Parathyroid adenoma (tissue), 2 donors: ENCODE measurements around the gene CMYA5.
"Not testable (repeated sequence)": the region's sequence is repeated elsewhere in the genome, so short reads cannot be mapped to it uniquely, and the experiment has no call there.

ENCODE experiments used
- H2AFZ ChIP-seq: fragments of 300-600 bp; sonication (generic); one replicate; pipeline ENCODE4 v1.7.0; 2017; ENCODE audit warnings: antibody characterized with exemption, mild to moderate bottlenecking
- H3K27ac ChIP-seq: fragments of 300-600 bp; sonication (generic); one replicate; pipeline ENCODE4 v1.7.0; 2017
- H3K27me3 ChIP-seq: fragments of 300-600 bp; sonication (generic); one replicate; pipeline ENCODE4 v1.7.0; 2017; ENCODE audit warnings: low read length; ENCODE audit not compliant: control insufficient read depth, insufficient read depth
- H3K36me3 ChIP-seq: fragments of 300-600 bp; sonication (generic); one replicate; pipeline ENCODE4 v1.7.0; 2017; ENCODE audit warnings: low read length; ENCODE audit not compliant: control insufficient read depth, insufficient read depth
- H3K4me1 ChIP-seq: fragments of 300-600 bp; sonication (generic); one replicate; pipeline ENCODE4 v1.7.0; 2017; ENCODE audit warnings: control low read depth
- H3K4me2 ChIP-seq: fragments of 300-600 bp; sonication (generic); one replicate; pipeline ENCODE4 v1.7.0; 2017; ENCODE audit warnings: low read length
- H3K4me3 ChIP-seq: fragments of 300-600 bp; sonication (generic); one replicate; pipeline ENCODE4 v1.7.0; 2017; ENCODE audit warnings: low read depth, low read length
- H3K79me2 ChIP-seq: fragments of 300-600 bp; sonication (generic); one replicate; pipeline ENCODE4 v1.7.0; 2017; ENCODE audit warnings: control low read depth
- H3K9ac ChIP-seq: fragments of 300-600 bp; sonication (generic); one replicate; pipeline ENCODE4 v1.7.0; 2017; ENCODE audit warnings: mild to moderate bottlenecking
- H3K9me3 ChIP-seq: fragments of 300-600 bp; sonication (generic); one replicate; pipeline ENCODE4 v1.7.0; 2017; ENCODE audit warnings: low read length; ENCODE audit not compliant: control insufficient read depth
- TF ChIP-seq, protein P1 (sequence below): fragments of 300-600 bp; sonication (generic); IDR thresholded peaks from one replicate; pipeline ENCODE4 v1.7.0; 2017; ENCODE audit warnings: antibody characterized with exemption, mild to moderate bottlenecking
- donor health status: primary hyperparathyroidism.

The CMYA5 gene

DNA sequence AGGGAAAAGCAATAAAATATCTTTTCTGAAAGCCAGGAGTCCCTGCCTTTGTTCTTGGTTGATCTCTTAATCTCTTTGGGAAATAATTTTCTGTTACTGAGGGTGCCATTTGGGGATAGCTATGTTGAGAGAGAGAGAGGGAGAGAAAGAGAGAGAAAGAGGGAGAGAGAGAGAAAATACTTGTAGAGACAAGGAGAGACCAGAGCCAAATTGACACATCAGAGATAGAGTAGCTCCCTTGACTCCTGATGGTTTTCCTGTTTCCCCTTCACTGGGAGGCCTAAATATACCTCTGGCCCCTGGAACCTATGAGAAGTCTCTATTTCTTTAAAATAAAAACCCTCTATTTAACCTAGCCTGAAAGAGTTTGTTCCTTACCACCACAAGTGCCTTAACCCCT, 14.9 kb downstream of the CMYA5 start:
- Histone ChIP-seq H3K4me3 (no peak overlapping the region), H3K27me3 (no peaks in the 10 kb centered on the region), H3K36me3 (no peaks in the 10 kb centered on the region), H3K4me1 (peaks cover 5% of the 10 kb centered on the region), H3K27ac (no peak overlapping the region), H3K9me3 (no peaks in the 10 kb centered on the region), H3K79me2 (peaks cover 13% of the 10 kb centered on the region), H2AFZ (no peak overlapping the region), H3K9ac (no peak overlapping the region), H3K4me2 (no peak overlapping the region)
- TF ChIP-seq, protein P1, sequence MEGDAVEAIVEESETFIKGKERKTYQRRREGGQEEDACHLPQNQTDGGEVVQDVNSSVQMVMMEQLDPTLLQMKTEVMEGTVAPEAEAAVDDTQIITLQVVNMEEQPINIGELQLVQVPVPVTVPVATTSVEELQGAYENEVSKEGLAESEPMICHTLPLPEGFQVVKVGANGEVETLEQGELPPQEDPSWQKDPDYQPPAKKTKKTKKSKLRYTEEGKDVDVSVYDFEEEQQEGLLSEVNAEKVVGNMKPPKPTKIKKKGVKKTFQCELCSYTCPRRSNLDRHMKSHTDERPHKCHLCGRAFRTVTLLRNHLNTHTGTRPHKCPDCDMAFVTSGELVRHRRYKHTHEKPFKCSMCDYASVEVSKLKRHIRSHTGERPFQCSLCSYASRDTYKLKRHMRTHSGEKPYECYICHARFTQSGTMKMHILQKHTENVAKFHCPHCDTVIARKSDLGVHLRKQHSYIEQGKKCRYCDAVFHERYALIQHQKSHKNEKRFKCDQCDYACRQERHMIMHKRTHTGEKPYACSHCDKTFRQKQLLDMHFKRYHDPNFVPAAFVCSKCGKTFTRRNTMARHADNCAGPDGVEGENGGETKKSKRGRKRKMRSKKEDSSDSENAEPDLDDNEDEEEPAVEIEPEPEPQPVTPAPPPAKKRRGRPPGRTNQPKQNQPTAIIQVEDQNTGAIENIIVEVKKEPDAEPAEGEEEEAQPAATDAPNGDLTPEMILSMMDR, result no peak

DNA sequence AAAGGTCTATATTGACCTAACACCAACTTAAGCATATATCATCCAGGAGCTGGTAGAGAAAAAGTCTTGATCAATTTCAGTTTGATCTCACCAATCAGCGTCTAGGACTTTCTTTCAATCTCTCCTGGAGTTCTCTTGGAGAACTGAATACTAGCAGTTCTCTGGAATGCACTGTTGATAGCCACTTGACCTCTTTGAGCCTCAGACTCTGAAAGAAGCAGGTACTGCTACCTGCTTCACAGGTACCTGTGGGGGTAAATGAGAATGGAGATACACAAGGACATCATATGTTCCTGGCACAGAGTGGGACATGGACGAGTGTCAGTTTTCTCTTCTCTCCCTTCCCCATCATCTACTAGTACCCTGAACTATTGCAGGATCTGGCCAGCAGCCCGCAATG, 16.0 kb downstream of the CMYA5 start:
- no peaks in the 10 kb centered on the region for H3K9me3 ChIP-seq
- peaks cover 5% of the 10 kb centered on the region for H3K4me1 ChIP-seq
- no peak overlapping the region for H3K27ac ChIP-seq
- H3K4me3 ChIP-seq, result no peak overlapping the region
- H2AFZ ChIP-seq, result no peak overlapping the region
- no peaks in the 10 kb centered on the region for H3K27me3 ChIP-seq
- H3K9ac ChIP-seq, result no peak overlapping the region
- H3K79me2 ChIP-seq, result peaks cover 7% of the 10 kb centered on the region
- no peaks in the 10 kb centered on the region for H3K36me3 ChIP-seq
- H3K4me2 ChIP-seq, result no peak overlapping the region
- TF ChIP-seq, protein P1, result no peak

DNA sequence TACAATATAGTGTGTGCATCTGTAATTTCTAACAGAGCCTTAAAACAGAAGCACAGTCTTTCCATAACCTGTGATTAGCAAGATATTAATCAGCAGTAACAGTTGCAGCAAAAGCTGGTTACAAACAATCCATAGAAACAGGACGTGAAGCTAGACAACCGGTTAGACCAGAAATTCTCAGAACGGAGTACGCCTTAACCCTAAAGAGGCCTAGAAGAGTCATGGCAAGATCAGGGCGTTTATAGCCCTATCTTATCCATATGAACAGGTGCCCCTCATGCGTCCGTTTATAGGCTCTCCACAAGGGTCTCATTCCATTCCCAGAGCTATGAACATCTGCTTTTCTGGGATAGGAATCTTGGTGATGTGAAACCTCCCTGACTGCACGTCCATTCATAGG, 16.7 kb downstream of the CMYA5 start:
- H2AFZ ChIP-seq, H3K79me2 ChIP-seq: not testable (repeated sequence)

DNA sequence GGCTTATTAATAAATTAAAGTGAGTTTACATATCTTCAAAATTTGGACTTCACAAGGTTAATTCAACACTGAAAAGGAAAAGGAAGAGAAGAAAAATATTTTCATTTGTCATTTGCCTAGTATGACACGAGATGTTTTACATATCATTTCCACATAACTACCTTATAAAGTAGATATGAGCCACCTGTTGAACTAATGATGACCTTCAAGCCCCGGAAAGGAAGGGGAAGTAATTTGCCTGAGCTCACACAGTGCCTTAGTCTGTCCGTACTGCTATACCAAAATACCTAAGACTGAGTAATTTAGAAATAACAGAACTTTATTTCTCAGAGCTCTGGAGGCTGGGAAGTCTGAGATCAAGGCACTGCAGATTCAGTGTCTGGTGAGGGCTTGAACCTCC, 17.9 kb downstream of the CMYA5 start:
- Histone ChIP-seq H3K4me2 (no peak overlapping the region), H3K27ac (no peak overlapping the region), H3K4me1 (peaks cover 5% of the 10 kb centered on the region), H3K36me3 (no peaks in the 10 kb centered on the region), H3K79me2 (peaks cover 6% of the 10 kb centered on the region), H3K9me3 (no peaks in the 10 kb centered on the region), H3K9ac (no peak overlapping the region), H3K27me3 (no peaks in the 10 kb centered on the region), H3K4me3 (no peak overlapping the region), H2AFZ (no peak overlapping the region)
- TF ChIP-seq, protein P1, result no peak

More for the DNA sequence above, 16.7 kb downstream of the CMYA5 start:
- not testable (repeated sequence) for H3K9ac ChIP-seq, H3K4me2 ChIP-seq, H3K27ac ChIP-seq, H3K9me3 ChIP-seq, H3K4me1 ChIP-seq, H3K4me3 ChIP-seq, H3K36me3 ChIP-seq, H3K27me3 ChIP-seq

GRCh38 chr5:79712741-79713140, 23.1 kb downstream of the CMYA5 start:
- Histone ChIP-seq H3K9me3 (no peaks in the 10 kb centered on the region), H3K4me1 (no peaks in the 10 kb centered on the region)
- TF ChIP-seq, protein P1, result no peak

More at GRCh38 chr5:79712741-79713140, 23.1 kb downstream of the CMYA5 start:
- Histone ChIP-seq H3K27ac (no peak overlapping the region), H3K4me3 (no peak overlapping the region), H2AFZ (no peak overlapping the region), H3K4me2 (no peak overlapping the region), H3K27me3 (no peaks in the 10 kb centered on the region), H3K9ac (no peak overlapping the region), H3K79me2 (no peaks in the 10 kb centered on the region), H3K36me3 (no peaks in the 10 kb centered on the region)
